ENCODE results near the gene PIP4K2C.

Gene PIP4K2C

DNA sequence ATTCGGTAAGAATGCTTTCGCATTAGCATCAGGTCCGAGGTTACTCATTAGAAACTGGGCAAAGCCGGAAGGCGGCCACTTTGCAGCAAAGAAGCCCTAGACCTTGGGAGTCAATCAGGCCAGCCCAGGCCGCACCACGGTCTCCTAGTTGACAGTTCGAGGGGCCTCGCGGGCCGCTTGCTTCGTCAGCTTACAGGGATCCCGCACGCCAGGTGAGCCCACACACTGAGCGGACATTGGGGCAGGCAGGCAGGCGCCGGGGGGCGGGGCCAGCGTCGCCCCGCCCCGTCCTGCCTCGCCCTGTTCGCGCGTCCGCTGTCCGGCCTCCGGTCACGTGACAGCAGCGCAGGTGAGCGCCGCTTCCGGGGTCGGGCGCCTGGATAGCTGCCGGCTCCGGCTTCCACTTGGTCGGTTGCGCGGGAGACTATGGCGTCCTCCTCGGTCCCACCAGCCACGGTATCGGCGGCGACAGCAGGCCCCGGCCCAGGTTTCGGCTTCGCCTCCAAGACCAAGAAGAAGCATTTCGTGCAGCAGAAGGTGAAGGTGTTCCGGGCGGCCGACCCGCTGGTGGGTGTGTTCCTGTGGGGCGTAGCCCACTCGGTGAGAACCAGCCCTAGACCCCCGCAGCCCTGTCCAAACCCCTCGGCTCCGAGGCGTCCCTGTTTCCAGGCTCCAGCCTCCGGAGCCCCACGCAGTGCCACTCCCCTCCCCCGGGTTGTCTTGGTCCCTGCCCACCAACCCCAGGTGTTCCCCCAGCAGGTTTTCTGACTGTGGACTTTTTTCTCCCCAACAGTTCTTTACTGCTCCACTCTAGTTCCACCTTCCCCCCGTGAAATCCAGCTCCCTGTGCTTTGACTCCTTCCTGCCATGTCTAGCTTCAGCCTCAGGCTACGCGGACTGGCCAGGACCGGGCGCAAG lies at the start of gene PIP4K2C:
PIP4K2C (plus strand) TSS at position 329 of the 918 bp plus-strand sequence; CDS start at position 427, 98 bp downstream.
- peak; percentile 62 for DNase-seq

DNA sequence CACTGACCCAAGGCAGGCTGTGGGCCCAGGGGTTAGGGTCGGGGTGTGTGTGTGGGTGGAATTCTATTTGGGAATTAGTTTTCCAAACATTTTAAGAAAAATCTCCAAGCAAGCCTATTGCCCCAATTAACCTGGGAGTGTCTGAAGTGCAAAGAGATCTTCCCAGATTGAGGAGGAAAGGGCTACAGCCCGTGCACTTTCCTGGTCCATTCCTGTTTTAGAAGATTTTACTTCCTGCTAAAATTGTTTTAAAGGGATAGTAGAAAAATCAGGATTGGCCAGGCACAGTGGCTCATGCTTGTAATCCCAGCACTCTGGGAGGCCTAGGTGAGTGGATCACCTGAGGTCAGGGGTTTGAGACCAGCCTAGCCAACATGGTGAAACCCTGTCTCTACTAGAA lies 49.3 kb upstream of the PIP4K2C start:
- no peak for DNase-seq

DNA sequence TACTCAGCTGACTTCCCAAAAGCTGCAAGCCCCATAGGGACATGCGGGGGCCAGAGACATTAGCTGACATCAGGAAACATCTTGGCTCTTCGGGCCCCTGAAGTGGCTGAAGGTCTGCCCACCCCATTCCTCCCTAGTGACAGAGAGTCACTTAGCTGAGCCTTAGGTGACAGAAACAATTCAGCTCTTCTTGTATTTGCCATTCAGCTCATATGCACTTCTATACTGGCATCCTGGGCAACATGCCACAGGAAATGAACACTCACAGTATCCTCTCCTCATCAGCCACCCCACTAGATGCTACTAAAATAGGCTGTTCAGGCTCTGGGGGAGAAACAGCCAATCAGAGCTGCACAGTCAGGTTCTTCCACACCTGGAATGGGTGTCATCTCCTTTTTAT lies 47.4 kb upstream of the PIP4K2C start:
- DNase-seq: no peak

DNA sequence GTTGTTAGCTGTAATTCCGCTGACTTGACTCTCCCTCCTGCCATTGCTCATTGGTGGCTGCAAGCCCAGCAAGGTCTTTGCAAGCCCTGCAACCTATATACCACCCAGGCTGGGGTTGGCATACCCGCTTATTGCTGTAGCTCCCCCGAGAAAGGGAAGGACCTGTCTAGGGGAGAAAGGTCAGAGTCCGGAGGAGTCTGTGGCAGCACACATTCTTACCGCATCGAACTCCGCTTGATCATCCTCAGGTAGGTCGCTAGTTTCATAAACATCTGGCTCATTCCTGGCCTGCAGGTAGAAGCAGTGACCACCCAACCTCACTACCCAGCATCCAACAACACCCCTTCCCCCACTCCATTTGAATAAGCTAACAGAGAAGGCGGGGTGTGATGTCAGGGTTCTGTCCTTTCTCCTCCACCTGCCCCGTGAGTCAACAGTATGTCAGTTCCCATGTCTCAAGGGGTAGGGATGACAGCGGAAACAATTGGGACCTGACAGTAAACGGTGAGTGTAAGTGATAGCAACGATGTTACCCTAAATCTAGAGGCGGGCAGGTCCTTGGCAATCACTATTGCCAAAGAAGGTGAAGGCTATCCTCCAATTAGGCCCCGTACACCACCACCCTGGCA lies 45.1 kb upstream of the PIP4K2C start:
- DNase-seq: no peak

DNA sequence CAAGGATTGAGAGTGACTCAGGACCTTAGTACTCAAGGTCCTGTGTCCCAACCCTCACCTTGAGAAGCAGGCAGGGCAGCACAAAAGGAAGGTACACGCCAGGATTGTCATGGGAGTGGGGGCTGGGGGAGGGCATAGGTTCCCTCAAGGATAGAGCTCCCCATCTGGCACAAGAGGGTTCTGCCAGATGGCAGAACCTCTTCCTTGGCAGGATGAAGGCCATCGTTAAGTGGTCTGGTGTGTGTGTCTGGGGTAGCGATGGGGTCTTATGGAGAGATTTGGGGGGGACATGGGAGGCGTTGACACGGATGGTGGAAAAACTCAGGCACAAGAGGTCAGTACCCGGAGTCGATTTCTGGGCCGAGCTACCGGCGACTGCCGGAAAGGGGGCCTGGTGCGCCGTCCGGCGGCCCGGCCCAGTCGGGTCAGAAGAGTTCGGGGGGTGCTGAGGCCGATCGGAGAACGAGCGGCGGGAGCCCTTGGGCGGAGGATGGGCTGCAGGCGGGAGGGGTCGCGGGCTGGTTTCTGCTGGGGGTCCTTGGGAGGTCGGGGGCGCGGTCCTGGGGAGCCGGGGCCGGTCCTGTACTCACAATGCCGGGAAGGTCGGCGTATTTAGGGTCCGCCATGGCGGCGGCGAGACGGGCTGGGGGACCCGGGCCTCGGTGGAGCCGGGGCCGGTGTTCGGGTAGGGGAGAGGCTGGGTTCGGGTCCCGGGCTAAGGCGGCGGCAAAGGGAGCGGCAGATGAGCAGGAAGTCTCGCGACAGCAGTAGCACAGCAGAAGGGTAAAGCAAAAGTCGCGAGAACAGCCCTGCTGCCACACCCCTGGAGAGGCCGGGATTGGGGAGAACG lies 44.3 kb upstream of the PIP4K2C start, which contains the start of gene DCTN2:
DCTN2 (minus strand) TSS at position 755 of the 850 bp plus-strand sequence; CDS start at position 626, 129 bp downstream.
- peak; percentile 81 for DNase-seq

DNA sequence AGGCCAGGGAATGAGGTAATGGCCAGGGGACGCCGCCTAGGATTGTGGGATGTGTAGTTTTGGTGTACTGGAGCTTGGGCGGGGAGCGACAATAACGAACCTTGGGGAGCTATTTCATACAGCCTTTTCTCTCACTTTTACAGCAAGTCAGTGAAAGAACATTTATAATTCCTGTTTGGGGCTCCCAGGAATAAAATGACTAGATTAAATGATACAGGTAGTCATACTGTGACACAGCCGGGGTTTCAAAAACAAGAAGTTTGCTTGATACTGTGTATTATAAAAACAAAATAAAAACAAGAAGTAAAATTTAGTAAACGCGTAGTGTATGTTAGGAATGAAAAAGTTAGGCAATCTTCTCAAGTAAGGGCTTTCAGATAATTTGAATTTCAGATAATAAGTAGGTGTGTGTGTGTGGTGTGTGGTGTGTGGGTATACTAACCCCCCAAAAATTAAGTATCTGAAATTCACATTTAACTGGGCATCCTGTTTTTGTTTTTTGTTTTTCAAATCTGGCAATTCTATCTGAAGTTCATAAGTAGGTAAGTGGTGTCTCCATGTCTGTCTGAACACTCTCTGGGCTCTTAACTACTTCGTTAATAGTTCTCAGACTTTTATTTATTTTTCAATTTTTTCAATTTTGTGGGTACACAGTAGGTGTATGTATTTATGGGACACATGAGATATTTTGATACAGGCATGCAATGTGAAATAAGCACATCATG lies 43.5 kb upstream of the PIP4K2C start:
- no peak for DNase-seq

DNA sequence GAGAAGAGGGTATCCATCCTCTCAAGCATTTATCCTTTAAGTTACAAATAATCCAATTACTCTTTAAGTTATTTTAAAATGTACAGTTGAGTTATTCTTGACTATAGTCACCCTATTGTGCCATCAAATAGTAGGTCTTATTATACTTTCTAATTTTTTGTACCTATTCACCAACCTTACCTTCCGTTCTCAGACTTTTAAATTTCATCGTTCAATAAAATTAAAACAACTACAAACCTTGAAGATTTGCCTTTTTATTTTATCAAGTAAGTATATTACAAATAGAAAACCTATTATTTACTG lies 43.0 kb upstream of the PIP4K2C start:
- DNase-seq: no peak

DNA sequence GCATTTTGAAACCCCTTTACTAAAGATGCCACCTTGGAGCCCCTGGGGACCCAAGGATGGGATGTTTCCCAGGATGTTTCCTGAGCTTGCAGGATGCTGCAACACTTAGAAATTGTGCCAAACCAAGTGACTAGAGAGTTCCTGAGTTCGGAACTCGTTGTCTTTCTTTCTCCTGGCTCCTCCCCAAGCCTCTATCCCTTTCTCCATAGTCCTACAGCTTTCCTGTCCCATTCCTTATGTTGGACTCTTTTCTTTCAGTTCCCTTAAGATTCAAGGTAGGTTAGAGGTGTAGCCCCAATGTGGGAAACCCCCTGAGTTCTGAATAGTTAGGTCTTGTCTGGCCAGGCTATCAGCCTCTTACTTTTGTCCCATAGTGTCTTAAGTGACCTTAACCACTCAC lies 42.5 kb upstream of the PIP4K2C start:
- DNase-seq: no peak

DNA sequence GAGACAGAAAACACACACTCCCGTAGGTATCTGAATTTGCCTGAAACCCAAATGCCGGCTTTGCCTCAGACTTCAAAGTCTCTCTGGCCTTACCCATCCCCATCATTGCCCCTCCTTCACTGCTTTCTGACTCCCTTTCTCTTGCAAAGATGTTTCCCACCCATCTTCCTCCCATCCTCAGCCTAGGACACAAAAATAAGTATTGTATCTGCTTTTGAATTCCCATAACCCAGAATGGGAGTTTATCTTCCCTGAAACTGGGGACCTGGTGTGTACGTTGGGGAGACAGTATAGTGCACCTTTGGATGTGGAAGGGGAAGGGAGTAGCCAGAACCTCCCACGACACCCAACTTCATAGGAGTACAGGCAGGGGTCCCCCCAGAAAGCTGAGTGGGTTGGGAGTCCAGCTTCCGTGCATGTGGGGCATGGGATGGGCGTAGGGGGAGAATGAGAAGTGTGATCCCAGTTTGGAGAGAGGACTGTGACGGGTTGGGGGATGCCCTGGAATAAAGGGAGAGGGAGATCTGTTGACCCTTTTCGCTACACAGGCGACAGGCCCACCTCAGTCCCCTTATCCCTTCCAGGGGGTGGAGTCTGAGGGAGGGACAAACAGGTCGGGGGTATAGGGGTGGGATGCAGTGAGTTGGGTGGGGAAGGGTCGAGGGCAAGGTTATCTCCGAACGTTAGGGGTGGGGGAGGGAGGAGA lies 41.6 kb upstream of the PIP4K2C start:
- no peak for DNase-seq

DNA sequence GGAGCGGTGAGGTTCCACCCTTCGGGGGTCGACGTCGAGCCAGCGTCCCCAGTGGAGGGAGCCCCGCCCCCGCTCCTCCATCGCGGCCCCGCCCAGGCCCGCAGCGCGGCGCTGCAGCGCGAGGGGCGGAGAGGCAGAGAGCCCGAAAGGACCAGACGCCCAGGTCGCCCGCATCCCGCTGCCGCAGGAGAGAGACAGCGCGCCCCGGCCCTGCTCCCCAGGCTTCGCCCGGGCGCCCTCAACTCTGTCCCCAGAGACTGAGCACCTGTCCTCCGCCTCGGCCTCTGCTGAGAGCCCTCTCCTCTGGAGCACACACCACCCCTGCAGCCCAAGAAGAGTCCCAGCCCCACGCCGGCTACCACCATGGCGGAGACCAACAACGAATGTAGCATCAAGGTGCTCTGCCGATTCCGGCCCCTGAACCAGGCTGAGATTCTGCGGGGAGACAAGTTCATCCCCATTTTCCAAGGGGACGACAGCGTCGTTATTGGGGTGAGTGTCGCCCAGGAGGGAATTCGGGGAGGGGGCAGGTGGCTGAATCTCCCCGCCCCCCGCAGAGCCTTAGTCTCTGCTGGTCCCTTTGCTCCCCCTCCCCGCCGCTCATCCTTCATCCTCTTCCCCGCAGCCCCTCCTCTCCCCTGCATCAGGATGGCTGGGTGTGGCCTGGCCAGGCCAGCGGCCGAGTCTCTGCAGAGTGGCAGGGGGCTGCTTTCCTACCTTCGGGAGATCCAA lies 40.9 kb upstream of the PIP4K2C start, which contains the start of gene KIF5A:
KIF5A (plus strand) TSS at position 136 of the 732 bp plus-strand sequence; CDS start at position 364, 228 bp downstream.
- no peak for DNase-seq

DNA sequence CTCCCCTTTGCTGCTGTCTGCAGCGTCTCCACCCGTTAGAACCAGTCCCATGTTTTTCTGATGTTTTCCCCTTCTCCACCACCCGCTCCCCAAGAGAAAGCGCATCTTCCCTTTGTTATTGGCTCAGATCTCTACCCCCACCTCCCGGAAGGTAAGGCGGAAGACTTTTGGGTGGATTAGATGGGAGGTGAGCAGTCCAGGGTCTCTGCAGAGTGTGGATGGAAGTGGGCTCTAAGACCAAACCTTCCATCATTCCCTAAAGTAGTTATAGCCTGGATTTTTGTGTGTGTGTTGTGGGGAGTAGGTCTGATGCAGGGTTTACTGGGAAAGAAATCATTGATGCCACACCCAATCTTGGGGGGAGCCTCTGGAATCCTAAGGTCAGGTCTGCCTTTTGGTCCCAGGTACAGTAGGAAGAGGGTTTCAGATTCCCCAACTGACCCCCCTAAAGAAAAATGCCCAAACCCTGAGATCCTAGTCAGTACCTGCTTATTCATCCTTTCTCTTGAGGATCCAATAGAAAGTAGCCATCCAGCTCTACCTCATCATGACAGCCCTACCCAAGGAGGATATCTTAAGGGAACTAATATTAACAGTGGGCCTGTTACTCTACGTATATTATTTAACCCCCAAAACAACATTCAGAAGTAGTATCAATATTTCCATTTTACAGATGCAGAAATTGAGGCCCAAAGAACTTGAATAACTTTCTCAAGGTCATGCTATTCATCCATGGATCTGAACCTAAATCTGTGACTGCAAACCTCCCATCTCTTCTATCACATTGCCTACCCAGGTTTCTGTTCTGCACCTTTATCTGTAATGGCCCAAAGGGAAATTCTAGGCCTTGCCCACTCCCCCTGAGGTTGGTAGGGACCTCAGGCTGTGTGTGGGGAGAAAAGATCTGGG lies 40.1 kb upstream of the PIP4K2C start:
- no peak for DNase-seq

DNA sequence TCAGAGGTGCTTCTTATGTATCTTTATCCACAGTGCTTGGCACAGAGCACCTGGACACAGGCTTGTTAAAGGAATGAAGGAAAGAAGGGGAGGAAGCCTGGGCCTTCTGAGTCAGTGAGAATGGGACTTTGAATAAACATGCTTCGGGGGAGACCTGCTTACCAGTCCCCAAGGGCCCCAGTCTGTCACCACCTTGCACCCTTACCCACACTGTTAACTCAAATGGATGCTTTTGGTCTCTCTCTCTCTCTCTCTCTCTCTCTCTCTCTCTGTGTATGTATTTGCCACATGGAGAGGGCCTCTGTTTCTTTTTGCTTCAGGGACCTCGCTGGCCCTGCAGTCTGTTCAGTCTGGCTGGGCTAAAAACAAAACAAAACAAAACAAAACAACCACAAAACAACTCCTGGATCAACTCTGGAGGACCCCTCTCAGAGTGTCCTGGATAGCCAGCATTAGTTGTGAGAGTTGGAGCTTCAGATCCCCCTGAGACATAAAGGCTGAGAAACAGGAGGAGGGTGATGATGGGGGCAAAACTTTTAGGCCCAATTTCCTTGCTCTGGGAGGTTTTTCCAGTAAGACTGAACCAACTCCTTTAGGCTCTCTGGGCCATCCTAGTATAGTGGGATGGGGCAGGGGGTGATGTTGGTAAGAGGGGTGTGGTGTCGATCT lies 39.2 kb upstream of the PIP4K2C start:
- no peak for DNase-seq

DNA sequence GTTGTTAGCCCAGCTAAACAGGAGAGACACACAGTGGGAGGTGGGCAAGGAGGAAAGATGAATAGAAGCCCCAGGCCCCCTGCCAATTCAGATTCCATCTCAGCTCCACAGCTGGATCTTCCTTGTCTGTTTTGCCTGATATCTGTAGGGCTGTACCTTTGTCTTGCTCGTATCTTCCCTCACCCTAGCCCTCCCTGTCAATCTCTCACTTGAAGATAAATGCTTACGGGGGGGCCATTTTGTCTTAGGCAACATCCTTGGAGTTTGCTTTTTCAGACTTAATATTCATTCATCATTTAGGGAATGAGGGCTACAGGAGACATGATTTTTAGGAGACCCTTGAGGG lies 38.7 kb upstream of the PIP4K2C start:
- no peak for DNase-seq

DNA sequence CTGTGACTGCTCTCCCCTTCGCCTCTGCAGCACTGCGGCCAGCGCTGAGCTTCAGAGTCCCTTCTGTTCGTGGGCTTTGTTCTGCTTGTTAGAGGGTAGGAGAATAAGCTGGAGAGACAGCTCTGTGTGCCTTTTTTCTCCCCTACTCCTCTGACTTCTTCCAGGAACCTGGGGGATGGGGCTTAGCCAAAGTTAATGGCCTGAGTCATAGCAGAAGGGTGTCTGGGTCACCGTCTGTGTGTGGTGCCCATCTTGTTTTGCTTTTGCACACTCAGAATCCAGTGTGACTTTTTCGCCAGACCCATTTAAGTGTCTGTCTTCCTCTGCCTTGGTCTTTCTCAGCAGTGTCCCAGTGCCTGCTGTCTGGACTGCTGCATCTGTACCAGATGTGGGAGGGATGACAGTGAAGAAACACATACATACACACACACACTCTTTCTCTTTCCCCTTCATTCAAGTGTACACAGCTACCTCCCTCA lies 38.1 kb upstream of the PIP4K2C start:
- no peak for DNase-seq

DNA sequence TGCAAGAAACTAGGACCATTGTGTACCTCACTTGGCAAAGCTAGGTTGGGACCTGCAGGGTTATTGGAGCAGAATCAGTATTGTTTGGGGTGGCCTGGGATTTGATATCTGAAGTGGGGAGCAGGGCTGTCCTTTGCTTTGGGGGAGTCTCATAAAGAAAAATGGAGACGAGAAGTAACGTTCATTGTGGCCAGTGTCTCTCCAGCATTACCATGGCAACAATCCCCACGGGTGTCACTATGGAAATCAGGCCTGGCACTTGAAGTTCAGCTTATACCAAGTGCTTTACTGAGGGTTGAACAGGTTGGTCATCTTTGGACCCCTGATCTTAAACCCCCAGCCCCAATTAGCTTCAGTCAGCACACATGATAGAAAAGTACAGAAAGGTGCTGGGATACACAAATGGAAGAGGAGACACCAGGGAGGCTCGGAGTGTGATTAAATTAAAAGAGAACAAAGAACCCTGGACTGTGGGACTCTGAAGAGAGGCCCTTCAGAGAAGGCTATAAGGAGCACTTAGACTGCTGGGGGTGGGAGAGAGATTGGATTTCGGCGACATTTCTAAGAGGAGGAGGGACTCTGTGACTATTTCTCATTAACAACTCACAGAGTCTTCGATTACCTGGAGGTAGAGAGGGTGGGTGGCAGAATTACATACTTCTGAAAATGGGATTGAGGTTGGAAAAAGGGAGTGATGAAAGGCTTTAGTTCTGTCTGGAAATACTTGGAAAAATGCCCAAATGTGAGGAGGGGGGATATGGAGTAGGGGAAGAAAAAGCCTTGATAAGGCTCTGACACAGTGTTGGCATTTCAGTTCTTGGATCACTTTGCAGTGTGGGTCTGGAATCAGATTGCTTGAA lies 37.4 kb upstream of the PIP4K2C start:
- peak; percentile 69 for DNase-seq

DNA sequence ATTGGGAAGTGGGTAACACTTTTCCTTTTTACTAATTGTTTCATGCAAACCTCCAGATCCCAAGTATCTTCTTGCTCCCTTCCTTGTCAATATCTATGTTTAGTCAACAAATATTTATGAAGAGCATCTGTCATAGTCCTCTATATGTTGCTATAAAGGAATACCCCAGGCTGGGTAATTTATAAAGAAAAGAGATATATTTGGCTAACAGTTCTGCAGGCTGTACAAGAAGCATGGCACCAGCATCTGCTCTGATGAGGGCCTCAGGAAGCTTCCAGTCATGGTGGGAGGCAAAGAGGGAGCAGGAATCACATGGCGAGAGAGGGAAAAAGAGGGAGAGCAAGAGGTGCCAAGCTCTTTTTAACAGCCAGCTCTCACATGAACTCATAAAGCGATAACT lies 36.5 kb upstream of the PIP4K2C start:
- DNase-seq: no peak

DNA sequence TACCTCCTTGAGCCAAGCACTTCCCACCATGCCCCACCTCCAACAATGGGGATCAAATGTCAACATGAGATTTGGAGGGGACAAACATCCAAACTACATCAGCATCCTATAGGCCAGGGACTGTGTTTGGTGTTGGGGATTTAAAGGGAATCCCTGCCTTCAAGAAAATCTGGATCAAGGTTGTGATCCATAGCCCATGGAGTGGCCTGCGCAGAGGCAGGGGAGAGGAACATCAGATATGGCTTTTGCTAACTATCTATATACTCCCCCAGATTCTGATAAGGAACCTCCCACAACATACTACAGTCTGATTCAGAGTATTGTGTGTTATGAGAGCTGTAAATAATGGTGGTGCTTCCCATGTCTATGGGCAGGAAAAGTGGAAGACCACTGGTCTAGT lies 36.1 kb upstream of the PIP4K2C start:
- no peak for DNase-seq

DNA sequence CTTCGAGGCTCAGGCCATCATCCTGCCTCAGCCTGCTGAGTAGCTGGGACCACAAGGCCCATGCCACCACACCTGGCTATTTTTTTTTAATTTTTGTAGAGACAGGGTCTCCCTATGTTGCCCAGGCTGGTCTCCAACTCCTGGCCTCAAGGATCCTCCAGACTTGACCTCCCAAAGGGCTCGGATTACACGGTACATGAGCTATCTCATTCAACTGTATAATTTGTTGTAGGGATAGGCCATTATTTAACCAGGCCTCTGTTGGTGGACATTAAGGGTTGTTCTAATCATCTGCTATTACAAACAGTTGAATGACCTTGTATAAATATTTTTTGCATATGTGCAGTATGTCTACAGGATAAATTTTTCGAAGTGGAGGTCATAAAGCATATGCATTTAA lies 32.1 kb upstream of the PIP4K2C start:
- no peak for DNase-seq

Measured in DMS79 (cell line).